Pancreas (tissue), 10 donors: Measurements from ENCODE around the gene BMP6. TPM values are rescaled to one million over a fixed set of nuclear protein-coding genes. Genes with fewer than 3 reads are reported as not detected.

ENCODE experiments used
- ATAC-seq, 4 donors: fragments of 200-7000 bp; cut with Tn5 transposase; one replicate each; pipeline versions ENCODE4 v1.8.0 to v1.9.1; 2020; ENCODE audit warnings: mild to moderate bottlenecking in 4 of 4, moderate library complexity in 4 of 4
- DNase-seq, 6 donors: peaks; one replicate each; pipeline ENCODE4 v3.0.0-alpha.2; 2020
- FAIRE-seq: peaks from 2 replicates; lab custom pipeline; 2012; peaks lifted over from hg19 to GRCh38; lab: Jason Lieb, UNC
- H3K27ac ChIP-seq, 4 donors: fragments of 200-600 bp; sonication (generic); 1 replicate in 3 of 4; 2 replicates in 1 of 4; pipeline versions ENCODE4 v1.5.0 to v1.8.0; 2020
- H3K27me3 ChIP-seq, 4 donors: fragments of 200-600 bp; one replicate each; pipeline ENCODE4 v1.8.0; 2021
- H3K36me3 ChIP-seq, 3 donors: fragments of 200-600 bp; sonication (generic) in 1 of 3; one replicate each; pipeline versions ENCODE4 v1.5.0 to v1.8.0; 2020 to 2021
- H3K4me1 ChIP-seq, 3 donors: fragments of 200-600 bp; one replicate each; pipeline ENCODE4 v1.8.0; 2021
- H3K4me3 ChIP-seq, 4 donors: fragments of 200-600 bp; sonication (generic) in 2 of 4; one replicate each; pipeline versions ENCODE4 v1.5.0 to v1.8.0; 2020 to 2021
- H3K9me3 ChIP-seq, 4 donors: fragments of 200-600 bp; one replicate each; pipeline ENCODE4 v1.8.0; 2021
- CTCF ChIP-seq, 4 donors: fragments of 200-600 bp; sonication (generic) in 3 of 4; IDR thresholded peaks; one replicate each; pipeline versions ENCODE4 v1.5.0 to v1.8.0; 2021; ENCODE audit warnings: antibody characterized with exemption in 4 of 4
- WGBS, 2 donors: extraction: QIAGEN DNeasy Blood & Tissue Kit; methylation state at CpG; one replicate each; pipeline ENCODE4 v1.1.7; 2013; 5-methylcytosine and 5-hydroxymethylcytosine counted together
- intact Hi-C, 3 donors: fragments of 100-400 bp; cut with DNase I; formaldehyde crosslinking; loops; one replicate each; pipeline versions ENCODE4 v1.11.1 to v1.14.2; 2022
- polyA plus RNA-seq, 2 donors: library from polyadenylated mRNA; stranded (reverse); fragments of 200-250 nt; gene quantifications; one replicate each; pipeline ENCODE4 v1.2.3, GENCODE V29; 2013
- total RNA-seq, 6 donors: library from RNA; stranded (reverse); fragmentation: NEBNext Ultra II Directional in 4 of 6; extraction: Animal tissue kit (Norgen Biotek cat#: 25700) in 4 of 6; gene quantifications; one replicate each; pipeline versions ENCODE4 v1.2.1 to v1.2.4, GENCODE V29; 2021 to 2023
- donor health status: healthy with polysubstance abuse.
- donor health status: DM: no; HTN: no; CAD: no; lungs with moderate emphysema.
- donor health status: DM: no; HTN: no; CAD: no.
- donor health status: control.
- donor health status: control.
- donor health status: Bipolar disorder and iron deficiency.
- donor health status: DM: yes; HTN: yes; CAD: no.
- donor health status: DM: no; HTN: no; CAD: no.
- donor health status: DM: no; HTN: no; CAD: no.
- donor health status: DM: yes; HTN: yes; CAD: no.

Gene BMP6
- total and polyA plus RNA-seq, 8 donors, result 0.09 to 0.69 (median 0.35) TPM

- ATAC-seq (no peak), FAIRE-seq (no peak), DNase-seq (no peak)
- Histone ChIP-seq H3K27ac (no peak overlapping the region), H3K4me1 (no peaks in the 10 kb centered on the region), H3K9me3 (no peaks in the 10 kb centered on the region), H3K4me3 (no peak overlapping the region), H3K27me3 (no peaks in the 10 kb centered on the region), H3K36me3 (no peaks in the 10 kb centered on the region)
- intact Hi-C loops, result no loop called here
- WGBS, 2 donors, result 88 to 89% methylated on average over 11 of the region's 11 CpGs
- no peak for TF ChIP-seq CTCF (IDR thresholded peaks at IDR 0.05)
Measured at GRCh38 chr6:7914991-7915789, 189.3 kb downstream of the BMP6 start.

- Histone ChIP-seq H3K9me3 (no peaks in the 10 kb centered on the region), H3K27me3 (no peaks in the 10 kb centered on the region), H3K36me3 (no peaks in the 10 kb centered on the region), H3K27ac (no peak overlapping the region), H3K4me3 (no peak overlapping the region), H3K4me1 (no peaks in the 10 kb centered on the region)
- ATAC-seq (no peak), DNase-seq (no peak), FAIRE-seq (no peak)
- TF ChIP-seq CTCF (IDR thresholded peaks at IDR 0.05), result no peak
- 79 to 86% methylated on average over 1 of the region's 1 CpG for WGBS, 2 donors
- intact Hi-C loops, result no loop called here
Measured at GRCh38 chr6:7916959-7917358, 191.1 kb downstream of the BMP6 start.

GRCh38 chr6:7917729-7918128, 191.8 kb downstream of the BMP6 start:
- TF ChIP-seq CTCF (IDR thresholded peaks at IDR 0.05), result no peak
- DNase-seq (no peak), FAIRE-seq (no peak), ATAC-seq (no peak)
- Histone ChIP-seq H3K4me3 (no peak overlapping the region), H3K36me3 (no peaks in the 10 kb centered on the region), H3K9me3 (no peaks in the 10 kb centered on the region), H3K4me1 (no peaks in the 10 kb centered on the region), H3K27me3 (no peaks in the 10 kb centered on the region), H3K27ac (no peak overlapping the region)
- 64 to 65% methylated on average over 5 of the region's 5 CpGs for WGBS, 2 donors
- intact Hi-C loops, result no loop called here

GRCh38 chr6:7918403-7918802, 192.5 kb downstream of the BMP6 start:
- intact Hi-C loops, result no loop called here
- FAIRE-seq (no peak), ATAC-seq (no peak), DNase-seq (no peak)
- H3K9me3 ChIP-seq, result no peaks in the 10 kb centered on the region
- no peaks in the 10 kb centered on the region for H3K36me3 ChIP-seq
- H3K4me1 ChIP-seq, result no peaks in the 10 kb centered on the region
- no peaks in the 10 kb centered on the region for H3K27me3 ChIP-seq
- no peak overlapping the region for H3K27ac ChIP-seq
- TF ChIP-seq CTCF (IDR thresholded peaks at IDR 0.05), result no peak
- 83 to 94% methylated on average over 4 of the region's 4 CpGs for WGBS, 2 donors
- H3K4me3 ChIP-seq, result no peak overlapping the region

- no peaks in the 10 kb centered on the region for H3K27me3 ChIP-seq
- WGBS, 2 donors, result 74 to 79% methylated on average over 8 of the region's 8 CpGs
- no peak for DNase-seq
- intact Hi-C loops, result no loop called here
- no peaks in the 10 kb centered on the region for H3K4me1 ChIP-seq
- no peak overlapping the region for H3K27ac ChIP-seq
- FAIRE-seq, result no peak
- H3K9me3 ChIP-seq, result no peaks in the 10 kb centered on the region
- TF ChIP-seq CTCF (IDR thresholded peaks at IDR 0.05), result no peak
- no peaks in the 10 kb centered on the region for H3K36me3 ChIP-seq
- H3K4me3 ChIP-seq, result no peak overlapping the region
- ATAC-seq, result peak in 1 of 4 donors; percentile 46
Measured at GRCh38 chr6:7919871-7920270, 194.0 kb downstream of the BMP6 start.
